ENCODE results near the gene TRIM67. TPM values are rescaled to one million over a fixed set of nuclear protein-coding genes. Genes with fewer than 3 reads are reported as not detected.

The TRIM67 gene
- total RNA-seq, 3 donors from 2014 or later (not counting 1 experiment from before 2014, with no cell fraction given), result not detected

GRCh38 chr1:231185391-231185790, 23.5 kb downstream of the TRIM67 start:
- Histone ChIP-seq H3K27ac (ENCODE audit: low read length) (no peak overlapping the region), H3K4me1 (ENCODE audit: control insufficient read depth, insufficient read depth, low read length) (no peaks in the 10 kb centered on the region), H3K9me3 (ENCODE audit: control insufficient read depth, insufficient read depth, low read length) (no peaks in the 10 kb centered on the region), H3K36me3 (ENCODE audit: control insufficient read depth, insufficient read depth, low read length) (no peaks in the 10 kb centered on the region), H3K27me3 (ENCODE audit: control insufficient read depth, insufficient read depth, low read length) (no peaks in the 10 kb centered on the region), H3K4me3 (ENCODE audit: low read length) (no peak overlapping the region)
- no peak for TF ChIP-seq CTCF (IDR thresholded peaks at IDR 0.05)
- Mint-ChIP-seq H3K27me3 (ENCODE audit: low read depth in 2 of 2) (peaks cover 26 to 67% of the 10 kb centered on the region in 2 donors), H3K27ac (no peak overlapping the region), H3K9me3 (peaks cover 0 to 2% of the 10 kb centered on the region in 2 donors), H3K4me3 (no peak overlapping the region), H3K36me3 (no peaks in the 10 kb centered on the region), H3K4me1 (no peaks in the 10 kb centered on the region)
- WGBS (ENCODE audit: insufficient coverage), result 86% methylated on average over 11 of the region's 11 CpGs
- ATAC-seq, result no peak
- DNase-seq, result no peak
- intact Hi-C loops (cut with micrococcal nuclease), result no loop called here

DNA sequence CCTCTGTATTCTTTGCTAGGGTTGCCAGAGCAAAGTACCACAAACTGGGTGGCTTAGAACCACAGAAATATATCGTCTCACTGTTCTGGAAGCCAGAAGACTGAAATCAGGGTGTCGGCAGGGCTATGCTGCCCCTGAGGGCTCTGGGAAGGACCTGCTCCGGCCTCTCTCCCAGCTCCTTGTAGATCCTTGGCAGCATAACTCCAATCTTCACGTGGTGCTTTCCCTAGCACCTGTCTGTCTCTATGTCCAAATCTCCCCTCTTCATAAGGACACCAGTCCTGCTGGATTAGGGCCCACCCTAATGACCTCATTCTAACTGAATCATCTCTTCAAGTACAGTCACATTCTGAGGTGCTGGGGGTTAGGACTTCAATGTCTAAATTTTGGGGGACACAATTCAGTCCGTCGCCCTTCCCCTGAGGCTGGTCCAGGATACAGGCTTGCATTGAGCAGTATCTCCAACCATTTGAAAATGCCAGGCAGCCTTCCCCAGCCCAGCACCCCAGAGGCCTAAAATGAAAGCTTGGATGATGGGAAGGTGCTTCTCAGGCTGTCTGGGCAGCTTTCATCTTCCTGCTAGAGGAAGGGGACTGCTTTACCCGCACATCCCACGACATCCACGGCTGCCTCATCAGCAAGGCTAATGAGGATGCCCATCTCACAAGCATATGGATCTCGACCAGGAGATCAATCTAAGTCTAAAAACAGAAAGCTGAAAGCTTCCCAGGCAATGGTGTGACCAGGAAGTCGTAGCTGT, 24.7 kb downstream of the TRIM67 start:
- 73% methylated on average over 11 of the region's 11 CpGs for WGBS (ENCODE audit: insufficient coverage)
- H3K27me3 Mint-ChIP-seq (ENCODE audit: low read depth in 2 of 2), result peaks cover 26 to 61% of the 10 kb centered on the region in 2 donors
- H3K36me3 Mint-ChIP-seq, result no peaks in the 10 kb centered on the region
- intact Hi-C loops (cut with micrococcal nuclease), result no loop called here
- Histone ChIP-seq H3K27me3 (ENCODE audit: control insufficient read depth, insufficient read depth, low read length) (no peaks in the 10 kb centered on the region), H3K4me1 (ENCODE audit: control insufficient read depth, insufficient read depth, low read length) (no peaks in the 10 kb centered on the region), H3K4me3 (ENCODE audit: low read length) (no peak overlapping the region), H3K36me3 (ENCODE audit: control insufficient read depth, insufficient read depth, low read length) (no peaks in the 10 kb centered on the region), H3K9me3 (ENCODE audit: control insufficient read depth, insufficient read depth, low read length) (no peaks in the 10 kb centered on the region), H3K27ac (ENCODE audit: low read length) (no peak overlapping the region)
- no peak overlapping the region for H3K27ac Mint-ChIP-seq
- DNase-seq (no peak), ATAC-seq (no peak)
- no peaks in the 10 kb centered on the region for H3K4me1 Mint-ChIP-seq
- H3K9me3 Mint-ChIP-seq, result peaks cover 0 to 2% of the 10 kb centered on the region in 2 donors
- no peak overlapping the region for H3K4me3 Mint-ChIP-seq
- TF ChIP-seq CTCF (IDR thresholded peaks at IDR 0.05), result no peak

- no peak for TF ChIP-seq CTCF (IDR thresholded peaks at IDR 0.05)
- Mint-ChIP-seq H3K9me3 (peaks cover 0 to 2% of the 10 kb centered on the region in 2 donors), H3K4me1 (no peaks in the 10 kb centered on the region), H3K27me3 (ENCODE audit: low read depth in 2 of 2) (peaks cover 25 to 50% of the 10 kb centered on the region in 2 donors), H3K27ac (no peak overlapping the region), H3K36me3 (no peaks in the 10 kb centered on the region), H3K4me3 (no peak overlapping the region)
- no peaks in the 10 kb centered on the region for H3K4me1 ChIP-seq (ENCODE audit: control insufficient read depth, insufficient read depth, low read length)
- H3K9me3 ChIP-seq (ENCODE audit: control insufficient read depth, insufficient read depth, low read length), result no peaks in the 10 kb centered on the region
- H3K27me3 ChIP-seq (ENCODE audit: control insufficient read depth, insufficient read depth, low read length), result no peaks in the 10 kb centered on the region
- DNase-seq (no peak), ATAC-seq (no peak)
- 60% methylated on average over 10 of the region's 10 CpGs for WGBS (ENCODE audit: insufficient coverage)
- H3K36me3 ChIP-seq (ENCODE audit: control insufficient read depth, insufficient read depth, low read length), result no peaks in the 10 kb centered on the region
- H3K27ac ChIP-seq (ENCODE audit: low read length), result no peak overlapping the region
- intact Hi-C loops (cut with micrococcal nuclease), result no loop called here
- no peak overlapping the region for H3K4me3 ChIP-seq (ENCODE audit: low read length)
Measured at GRCh38 chr1:231187571-231187970, 25.7 kb downstream of the TRIM67 start.

DNA sequence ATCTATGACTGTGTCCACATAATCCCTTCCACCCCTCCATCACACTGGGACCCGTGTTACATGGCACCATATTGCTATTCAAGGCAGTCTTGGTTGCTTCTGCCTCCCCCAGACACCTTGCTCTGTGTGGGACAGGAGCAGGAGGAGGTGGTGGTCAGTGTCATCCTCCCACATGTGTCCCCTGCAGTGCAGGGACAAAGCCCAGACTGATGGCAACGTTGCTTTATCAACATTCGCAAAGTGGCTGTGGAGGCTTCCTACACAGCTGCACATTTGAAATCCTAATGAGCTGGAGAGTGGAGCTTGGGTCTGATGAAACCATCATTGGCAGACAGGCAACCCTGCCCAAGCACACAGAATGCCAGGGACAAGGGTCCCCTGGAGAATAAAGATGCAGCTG, 26.2 kb downstream of the TRIM67 start:
- Histone ChIP-seq H3K9me3 (ENCODE audit: control insufficient read depth, insufficient read depth, low read length) (no peaks in the 10 kb centered on the region), H3K27me3 (ENCODE audit: control insufficient read depth, insufficient read depth, low read length) (no peaks in the 10 kb centered on the region), H3K36me3 (ENCODE audit: control insufficient read depth, insufficient read depth, low read length) (no peaks in the 10 kb centered on the region), H3K4me3 (ENCODE audit: low read length) (no peak overlapping the region), H3K4me1 (ENCODE audit: control insufficient read depth, insufficient read depth, low read length) (no peaks in the 10 kb centered on the region), H3K27ac (ENCODE audit: low read length) (no peak overlapping the region)
- DNase-seq (no peak), ATAC-seq (no peak)
- intact Hi-C loops (cut with micrococcal nuclease), result no loop called here
- no peak overlapping the region for H3K27ac Mint-ChIP-seq
- no peak for TF ChIP-seq CTCF (IDR thresholded peaks at IDR 0.05)
- no peak overlapping the region for H3K4me3 Mint-ChIP-seq
- peaks cover 25 to 48% of the 10 kb centered on the region in 2 donors for H3K27me3 Mint-ChIP-seq (ENCODE audit: low read depth in 2 of 2)
- peaks cover 0 to 2% of the 10 kb centered on the region in 2 donors for H3K9me3 Mint-ChIP-seq
- no peaks in the 10 kb centered on the region for H3K4me1 Mint-ChIP-seq
- no peaks in the 10 kb centered on the region for H3K36me3 Mint-ChIP-seq
- WGBS (ENCODE audit: insufficient coverage), result 64% methylated on average over 3 of the region's 3 CpGs

Measured in natural killer cell (primary cell).